ENCODE results near the gene PRAMEF15.
"Not testable (repeated sequence)": the region's sequence is repeated elsewhere in the genome, so short reads cannot be mapped to it uniquely, and the experiment has no call there.

- not testable (repeated sequence) for TF ChIP-seq CTCF (IDR thresholded peaks at IDR 0.05 in 4 of 5, conservative IDR thresholded peaks at IDR 0.05 in 1 of 5); POLR2A (IDR thresholded peaks at IDR 0.05)
Measured at GRCh38 chr1:13302197-13302596, 13.2 kb upstream of the PRAMEF15 start.

All from gastrocnemius medialis (tissue), 4 donors.